ENCODE results near the gene DYNC2LI1.

Gene DYNC2LI1

DNA sequence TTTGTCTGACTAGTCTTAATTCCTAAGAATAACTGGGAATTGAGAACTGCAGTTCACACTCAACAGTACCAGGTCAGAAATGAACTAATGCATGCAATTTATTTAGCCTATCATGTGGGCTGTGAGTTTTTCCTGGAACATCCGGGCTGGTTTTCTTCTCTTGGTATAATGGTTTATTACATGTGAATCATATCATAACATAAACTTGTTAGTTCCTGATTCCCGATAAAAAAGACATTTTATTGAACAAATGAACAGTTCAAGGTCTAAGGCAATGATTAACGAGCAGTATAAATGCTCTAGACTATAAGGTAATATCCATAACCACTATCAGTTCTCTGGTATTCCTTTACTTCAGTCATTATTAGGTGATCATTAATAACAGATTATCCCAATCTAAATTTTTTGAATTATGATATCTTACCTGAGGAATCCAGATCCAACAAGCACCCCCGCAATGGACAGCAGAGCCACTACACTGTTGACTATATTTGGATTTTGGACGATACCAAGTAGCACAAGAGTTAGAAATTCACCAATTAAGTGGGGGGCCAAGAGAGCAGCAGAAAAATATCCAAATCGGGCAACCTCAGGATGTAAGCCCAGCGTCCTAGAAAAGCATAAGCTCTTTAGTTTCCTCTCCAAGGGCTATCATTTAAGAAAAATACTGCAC is 45.8 kb downstream of the DYNC2LI1 start:
- DNase-seq: no peak

DNA sequence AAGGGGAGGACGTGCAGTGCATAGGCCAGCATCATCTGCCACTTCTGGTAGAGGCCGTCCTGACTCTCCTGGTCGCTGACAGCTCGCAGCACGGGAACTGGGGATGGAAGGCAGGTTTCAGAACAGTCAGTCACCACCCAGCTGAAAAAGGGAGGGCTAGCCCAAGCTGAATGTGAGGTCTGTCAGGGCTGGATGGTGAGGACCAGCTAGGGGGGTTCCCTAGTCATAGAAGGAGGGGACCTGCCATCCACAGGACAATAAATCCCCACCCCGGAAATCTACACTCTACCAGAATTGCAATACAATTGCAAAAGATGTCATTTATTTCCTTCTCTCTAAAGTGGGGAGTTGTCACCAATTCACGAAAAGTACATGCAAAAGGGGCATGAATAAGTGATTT is 49.0 kb downstream of the DYNC2LI1 start:
- no peak for DNase-seq

DNA sequence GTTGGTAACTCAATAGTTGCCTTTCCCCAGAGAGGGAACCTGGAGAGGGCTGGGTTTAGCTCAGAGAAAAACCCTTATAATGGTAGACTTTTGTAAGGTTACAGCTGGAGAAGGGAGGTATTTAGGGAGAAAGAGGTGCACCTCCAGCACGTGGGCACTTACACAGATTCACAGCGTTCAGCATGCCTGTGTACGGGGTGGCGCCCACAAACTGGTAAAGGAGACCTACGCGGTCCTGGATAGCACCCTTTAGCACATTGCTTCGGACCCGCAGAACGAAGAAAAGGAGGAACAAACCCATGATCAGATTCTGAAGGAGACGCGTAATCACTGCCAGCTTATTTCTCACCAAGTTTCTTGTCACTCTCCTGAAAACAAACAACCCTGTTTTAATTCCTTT is 49.9 kb downstream of the DYNC2LI1 start:
- DNase-seq: no peak

DNA sequence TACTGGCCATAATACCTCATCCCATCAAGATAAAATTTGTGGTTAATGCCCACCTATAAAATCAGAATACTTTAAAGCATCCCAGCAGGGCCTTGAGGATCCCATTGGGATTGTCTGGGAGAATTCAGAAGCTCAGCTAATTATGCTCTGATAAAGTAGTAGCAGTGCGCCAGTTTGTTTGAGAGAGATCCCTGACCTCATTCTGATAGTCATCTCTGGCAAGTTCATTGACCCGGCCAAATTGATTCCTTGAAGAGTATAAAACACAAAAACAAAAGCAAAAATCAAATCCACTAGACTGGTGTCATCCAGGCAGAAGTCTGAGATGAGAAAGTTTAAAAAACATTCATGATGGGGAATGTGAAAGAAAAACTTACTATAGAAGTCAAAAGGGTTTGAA is 50.7 kb downstream of the DYNC2LI1 start:
- no peak for DNase-seq

DNA sequence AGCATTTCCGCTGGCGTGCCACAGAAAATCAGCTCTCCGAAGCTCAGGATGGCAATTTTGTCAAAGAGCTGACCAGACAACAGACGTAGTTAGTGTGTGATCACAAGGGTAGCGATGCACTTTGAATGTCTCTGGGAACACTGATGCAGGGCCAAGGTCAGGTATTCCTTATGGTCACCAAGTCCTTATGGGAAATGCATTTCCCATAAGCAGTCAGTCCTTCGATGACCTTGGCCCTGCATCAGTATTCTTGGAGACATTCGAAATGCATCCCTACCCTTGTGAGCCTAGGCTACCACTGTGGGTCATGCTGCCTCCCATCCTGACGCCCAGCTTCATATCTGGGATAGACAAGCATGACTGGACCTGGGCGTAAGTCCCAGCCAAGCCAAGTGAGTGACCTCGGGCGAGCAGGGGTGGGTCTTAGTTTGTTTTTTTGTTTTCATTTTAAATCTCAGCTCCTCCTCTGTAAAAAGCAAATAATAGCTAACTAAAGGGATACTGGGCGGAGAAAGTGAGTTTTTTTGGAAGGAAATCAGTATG is 51.2 kb downstream of the DYNC2LI1 start:
- no peak for DNase-seq

- DNase-seq: no peak
Measured at GRCh38 chr2:43825841-43826240, 52.0 kb downstream of the DYNC2LI1 start.

DNA sequence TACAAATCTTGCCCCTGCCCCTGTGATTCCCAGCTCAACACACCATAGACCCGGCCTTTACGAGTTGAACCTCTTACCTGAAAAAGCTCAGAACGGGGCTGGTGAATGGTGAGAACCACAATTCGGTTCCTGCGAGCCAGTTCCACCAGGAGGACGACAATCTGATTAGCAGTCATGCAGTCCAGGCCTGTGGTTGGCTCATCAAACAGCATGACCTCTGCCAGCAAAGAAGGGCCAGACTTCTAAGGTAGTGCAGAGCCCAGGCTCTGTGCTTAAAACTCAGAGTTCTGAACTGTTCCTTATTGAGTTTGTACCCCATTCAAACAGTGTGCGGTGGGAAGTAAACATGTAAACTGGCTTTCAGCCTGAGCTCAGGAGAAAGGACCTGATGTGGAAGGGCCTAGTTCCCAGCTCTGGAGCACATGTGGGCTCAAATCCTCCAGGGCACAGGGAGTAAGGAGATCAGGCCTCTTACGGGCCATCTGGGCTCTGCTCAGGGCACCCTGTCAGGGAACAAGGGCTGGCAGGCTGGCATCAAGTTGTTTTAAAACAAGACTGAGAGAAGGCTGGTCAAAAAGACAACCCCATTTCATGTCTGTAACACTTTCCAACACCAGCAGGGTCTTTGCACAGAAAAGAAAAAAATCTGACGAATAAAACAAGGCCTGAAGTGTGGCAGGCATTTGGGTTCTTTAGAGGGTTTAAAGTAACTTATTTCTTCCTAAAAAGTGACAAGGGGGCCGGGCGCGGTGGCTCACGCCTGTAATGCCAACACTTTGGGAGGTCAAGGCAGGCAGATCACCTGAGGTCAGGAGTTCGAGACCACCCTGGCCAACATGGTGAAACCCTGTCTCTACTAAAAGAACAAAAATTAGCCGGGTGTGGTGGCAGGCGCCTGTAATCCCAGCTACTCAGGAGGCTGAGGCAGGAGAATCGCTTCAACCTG is 52.7 kb downstream of the DYNC2LI1 start:
- no peak for DNase-seq

GRCh38 chr2:43831543-43832294 is 57.9 kb downstream of the DYNC2LI1 start:
- DNase-seq: peak; percentile 25

- DNase-seq: no peak
Measured at GRCh38 chr2:43832457-43832856, 58.6 kb downstream of the DYNC2LI1 start.

GRCh38 chr2:43837033-43837432 is 63.2 kb downstream of the DYNC2LI1 start:
- DNase-seq: no peak

GRCh38 chr2:43837831-43838559 is 64.2 kb downstream of the DYNC2LI1 start:
- DNase-seq: no peak

GRCh38 chr2:43838560-43839267 is 64.9 kb downstream of the DYNC2LI1 start, which contains the start of the genes ABCG5 and ABCG8:
Gene ABCG5 (minus strand): TSS chr2:43838839. CDS start chr2:43838679, 160 bp downstream.
Gene ABCG8 (plus strand): TSS chr2:43838971. CDS start chr2:43839054, 83 bp downstream.
- DNase-seq: no peak

DNA sequence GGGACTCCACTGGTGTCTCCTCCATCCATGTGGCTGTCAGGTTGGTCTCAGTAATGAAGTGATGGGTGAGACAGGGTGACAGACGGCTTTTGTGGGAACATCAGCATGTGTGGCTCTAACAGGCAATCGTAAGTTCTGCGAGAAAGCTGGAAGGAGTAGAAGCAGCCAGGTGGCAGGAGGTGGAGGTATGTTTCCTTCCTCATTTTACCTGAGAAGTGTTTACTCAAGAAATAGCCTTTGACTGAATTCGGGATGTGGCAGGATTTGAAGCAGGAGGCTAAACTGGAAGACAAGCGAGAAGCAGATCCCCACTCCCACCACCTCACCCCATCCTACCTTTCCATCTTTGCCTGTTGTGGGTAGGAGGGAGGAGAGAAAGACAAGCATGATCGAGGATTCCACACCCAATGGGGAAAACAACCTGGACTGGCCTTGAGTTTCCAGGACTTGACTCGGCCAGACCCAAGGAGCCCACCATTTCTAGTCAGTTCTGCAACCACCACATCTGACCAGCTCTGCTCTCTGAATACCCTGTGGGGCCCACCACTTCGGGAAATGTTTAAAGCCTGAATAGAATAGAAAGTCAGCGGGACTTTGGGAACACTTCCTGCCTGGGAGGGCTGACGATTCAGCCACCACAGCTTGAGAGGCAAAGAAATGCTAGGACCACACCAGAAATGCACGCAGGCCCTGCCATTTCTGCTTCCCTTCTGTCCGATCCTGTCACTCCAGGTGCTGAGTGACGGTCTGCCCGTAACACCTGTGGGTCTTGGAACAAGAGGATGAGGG is 66.1 kb downstream of the DYNC2LI1 start:
- no peak for DNase-seq

DNA sequence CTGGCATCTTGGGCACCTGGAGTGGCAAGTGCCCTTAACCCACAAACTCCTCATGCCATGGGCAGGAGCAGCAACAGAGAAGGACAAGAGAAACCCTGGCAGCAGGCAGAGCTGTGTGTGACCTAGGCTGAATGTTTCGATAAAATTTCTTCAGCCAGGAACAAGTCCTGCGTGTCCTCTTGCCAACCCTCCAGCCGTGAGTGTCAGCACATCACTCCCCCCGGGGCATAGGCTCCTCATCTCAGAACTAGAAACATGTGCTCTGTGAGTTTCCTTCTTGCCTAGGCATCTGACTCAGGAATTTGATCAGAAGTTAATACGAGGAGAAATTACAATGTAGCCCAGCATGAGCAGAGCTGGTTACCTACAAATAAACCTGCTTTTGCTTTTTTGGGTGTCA is 67.1 kb downstream of the DYNC2LI1 start:
- no peak for DNase-seq

GRCh38 chr2:43841949-43842865 is 68.4 kb downstream of the DYNC2LI1 start:
- no peak for DNase-seq

DNA sequence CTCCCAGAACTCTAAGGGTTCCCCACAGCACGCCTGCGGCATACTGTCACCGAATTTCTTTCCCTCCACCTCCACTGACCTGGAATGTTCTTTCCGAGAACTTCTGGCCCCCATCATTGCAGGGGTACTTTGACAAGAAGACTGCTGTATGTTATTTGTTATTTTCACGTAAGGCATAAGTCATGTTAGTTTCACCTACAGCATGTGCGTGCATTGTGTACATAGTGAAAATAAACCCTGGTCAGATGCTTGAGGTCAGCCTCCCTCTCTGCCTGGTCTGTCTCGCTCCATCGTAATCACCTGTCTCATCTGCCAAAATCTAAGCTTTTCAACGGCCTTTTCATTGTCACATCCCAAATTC is 69.0 kb downstream of the DYNC2LI1 start:
- no peak for DNase-seq

DNA sequence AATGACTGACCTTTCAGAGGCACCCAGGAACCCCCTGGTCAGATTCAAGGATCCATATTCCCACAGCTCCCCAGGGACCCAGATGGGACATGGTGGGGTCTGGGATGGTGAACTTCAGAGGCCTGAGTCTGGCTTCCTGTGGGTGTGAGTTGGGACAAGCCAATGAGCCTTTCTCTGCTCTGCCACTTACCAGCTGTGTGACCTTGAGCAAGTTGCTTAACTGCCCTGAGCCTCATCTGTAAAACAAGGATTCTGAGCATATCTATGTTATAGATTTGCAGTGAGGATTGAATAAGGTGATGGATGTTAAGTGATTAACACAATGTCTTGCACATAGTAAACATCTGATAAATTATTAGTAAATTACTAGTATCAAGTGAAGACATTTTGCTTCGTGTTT is 71.3 kb downstream of the DYNC2LI1 start:
- no peak for DNase-seq

GRCh38 chr2:43846140-43846793 is 72.4 kb downstream of the DYNC2LI1 start:
- DNase-seq: no peak

GRCh38 chr2:43848214-43848613 is 74.4 kb downstream of the DYNC2LI1 start:
- DNase-seq: no peak

All from NCI-H1105 treated with DMSO at 0.1 percent for 48 hours (cell line).